Fibroblast of villous mesenchyme (primary cell): ENCODE measurements around the gene TMEM97. TPM values are rescaled to one million over a fixed set of nuclear protein-coding genes. Genes with fewer than 3 reads are reported as not detected.

Experiments used
- DNase-seq: peaks from one replicate; pipeline ENCODE4 v3.0.0-alpha.2; 2010; ENCODE audit warnings: low read depth
- H3K4me3 ChIP-seq: 2 replicates; pipeline ENCODE4 v1.5.1; 2011; ENCODE audit warnings: low read depth, mild to moderate bottlenecking, low read length
- total RNA-seq: library from RNA; depleted of rRNA; stranded (reverse); fragments of >200 nt; gene quantifications from 2 replicates; pipeline ENCODE4 v1.2.3, GENCODE V29; 2012
- TF ChIP-seq, protein P1 (sequence below): IDR thresholded peaks from 2 replicates; pipeline ENCODE4 v1.5.1; 2012; ENCODE audit warnings: low read depth, mild to moderate bottlenecking, low read length; ENCODE audit not compliant: insufficient read depth

Gene TMEM97
- total RNA-seq, 1 donor = 47.1 TPM

DNA sequence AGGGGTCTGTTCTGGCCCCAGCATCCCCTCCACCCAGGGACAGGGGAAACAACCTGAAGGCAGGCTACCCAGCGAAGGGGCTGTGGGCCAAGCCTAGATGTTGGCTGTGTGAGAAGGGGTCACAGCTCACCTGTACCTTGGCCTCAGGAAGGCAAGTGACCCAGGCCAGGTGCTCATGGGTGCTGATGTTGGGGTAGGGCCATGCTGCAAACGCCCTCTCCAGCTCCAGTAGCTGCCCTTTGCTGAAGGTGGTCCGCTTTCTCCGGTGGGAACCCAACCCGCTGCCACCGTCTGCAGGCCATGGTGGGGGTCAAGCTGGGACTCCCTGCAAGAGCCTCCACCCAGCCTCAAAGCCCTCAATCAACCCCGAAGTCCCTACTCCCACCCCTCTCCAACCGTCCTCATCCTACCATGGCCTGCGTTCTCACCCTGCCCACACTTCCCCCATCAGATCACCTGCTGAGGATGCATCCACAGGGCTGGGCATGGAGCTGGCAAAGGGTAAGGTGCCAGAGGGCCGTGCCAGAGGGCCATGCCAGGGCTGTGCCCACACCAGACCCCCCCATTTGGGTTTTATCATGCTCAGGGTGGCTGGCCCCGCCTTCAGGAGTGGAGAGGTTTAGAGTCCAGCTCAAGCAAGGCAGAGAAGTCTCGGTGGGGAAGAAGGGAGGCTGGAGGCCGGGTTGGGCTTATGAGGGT is 45.8 kb downstream of the TMEM97 start, which contains the start of gene SEBOX:
Gene SEBOX (minus strand): TSS at position 535 of the 699 bp plus-strand sequence. CDS start 48 bp downstream, at position 487.
- H3K4me3 ChIP-seq = no peak within 1 kb of the TSS
- no peak for DNase-seq
- TF ChIP-seq, protein P1, sequence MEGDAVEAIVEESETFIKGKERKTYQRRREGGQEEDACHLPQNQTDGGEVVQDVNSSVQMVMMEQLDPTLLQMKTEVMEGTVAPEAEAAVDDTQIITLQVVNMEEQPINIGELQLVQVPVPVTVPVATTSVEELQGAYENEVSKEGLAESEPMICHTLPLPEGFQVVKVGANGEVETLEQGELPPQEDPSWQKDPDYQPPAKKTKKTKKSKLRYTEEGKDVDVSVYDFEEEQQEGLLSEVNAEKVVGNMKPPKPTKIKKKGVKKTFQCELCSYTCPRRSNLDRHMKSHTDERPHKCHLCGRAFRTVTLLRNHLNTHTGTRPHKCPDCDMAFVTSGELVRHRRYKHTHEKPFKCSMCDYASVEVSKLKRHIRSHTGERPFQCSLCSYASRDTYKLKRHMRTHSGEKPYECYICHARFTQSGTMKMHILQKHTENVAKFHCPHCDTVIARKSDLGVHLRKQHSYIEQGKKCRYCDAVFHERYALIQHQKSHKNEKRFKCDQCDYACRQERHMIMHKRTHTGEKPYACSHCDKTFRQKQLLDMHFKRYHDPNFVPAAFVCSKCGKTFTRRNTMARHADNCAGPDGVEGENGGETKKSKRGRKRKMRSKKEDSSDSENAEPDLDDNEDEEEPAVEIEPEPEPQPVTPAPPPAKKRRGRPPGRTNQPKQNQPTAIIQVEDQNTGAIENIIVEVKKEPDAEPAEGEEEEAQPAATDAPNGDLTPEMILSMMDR = no peak

DNA sequence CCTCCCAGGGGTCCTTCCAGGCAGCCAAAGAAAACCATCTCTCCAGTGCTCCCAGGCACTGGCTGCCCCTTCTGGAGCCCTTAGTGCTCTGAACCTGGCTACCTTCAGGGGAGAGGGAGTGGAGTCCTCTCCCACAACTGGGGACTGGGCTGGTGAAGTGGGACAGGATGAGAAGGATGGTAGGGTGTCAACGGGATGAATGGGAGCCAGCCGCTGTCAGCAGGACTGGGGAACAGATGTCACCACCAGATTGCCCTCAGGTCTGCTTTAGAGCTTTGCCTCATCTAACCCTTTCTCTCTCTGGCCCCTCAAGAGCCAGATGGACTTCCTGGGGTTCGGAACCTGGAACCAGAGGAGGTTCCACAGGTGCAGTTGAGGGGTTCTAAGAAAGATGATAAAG is 46.5 kb downstream of the TMEM97 start:
- DNase-seq = no peak
- TF ChIP-seq, protein P1 = no peak
- H3K4me3 ChIP-seq = no peak overlapping the region

DNA sequence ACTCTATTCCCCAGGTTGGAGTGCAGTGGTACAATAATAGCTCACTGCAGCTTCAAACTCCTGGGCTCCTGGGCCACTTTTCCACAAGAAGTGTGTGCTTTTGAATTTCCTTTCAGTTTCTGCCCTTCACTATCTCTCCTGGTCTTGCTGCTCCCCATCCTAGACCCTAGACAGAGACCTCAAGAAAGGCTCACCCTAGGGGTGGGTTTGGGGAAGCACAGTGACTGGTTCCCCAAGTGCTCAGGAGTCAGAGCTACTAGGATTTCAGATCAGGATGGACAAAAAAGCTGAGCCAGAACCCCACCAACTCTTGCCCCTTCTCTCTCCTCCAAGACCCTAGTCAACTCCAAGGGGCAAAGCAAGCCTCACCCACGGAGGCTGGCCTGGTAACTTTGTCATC is 47.6 kb downstream of the TMEM97 start:
- no peak overlapping the region for H3K4me3 ChIP-seq
- no peak for DNase-seq
- TF ChIP-seq, protein P1 = peak; percentile 9

DNA sequence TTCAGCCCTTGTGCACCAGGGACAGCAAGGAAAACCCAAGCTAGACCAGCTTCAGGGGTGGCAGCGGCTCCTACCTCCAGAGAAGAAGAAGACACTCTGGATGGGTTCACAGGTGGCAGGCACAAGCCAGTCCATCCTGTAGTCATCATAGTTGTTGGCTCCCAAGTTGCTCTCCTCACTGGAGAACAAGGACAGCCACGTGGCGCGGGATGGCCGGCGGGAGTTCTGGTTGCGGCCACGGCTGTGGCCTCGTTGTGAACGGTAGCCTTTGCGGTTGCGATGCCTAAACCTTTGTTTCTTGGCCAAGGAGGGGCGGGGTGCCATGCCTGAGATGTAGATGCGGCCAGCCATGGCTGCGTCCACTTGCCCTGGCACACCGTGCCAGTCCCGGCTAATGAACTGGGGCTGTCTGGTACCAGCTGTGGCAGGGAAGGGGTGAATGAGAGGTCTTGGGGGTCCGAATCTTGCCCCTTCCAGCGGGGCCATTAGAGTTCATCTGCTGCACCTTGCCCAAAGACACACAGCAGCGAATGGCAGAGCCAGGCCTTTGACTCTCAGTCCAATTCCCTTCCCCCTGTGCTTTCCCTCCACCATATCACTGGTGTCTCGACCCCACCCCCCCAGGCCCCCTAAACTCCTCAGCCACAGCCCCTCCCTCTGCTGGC is 48.8 kb downstream of the TMEM97 start:
- no peak overlapping the region for H3K4me3 ChIP-seq
- TF ChIP-seq, protein P1 = no peak
- DNase-seq = no peak

DNA sequence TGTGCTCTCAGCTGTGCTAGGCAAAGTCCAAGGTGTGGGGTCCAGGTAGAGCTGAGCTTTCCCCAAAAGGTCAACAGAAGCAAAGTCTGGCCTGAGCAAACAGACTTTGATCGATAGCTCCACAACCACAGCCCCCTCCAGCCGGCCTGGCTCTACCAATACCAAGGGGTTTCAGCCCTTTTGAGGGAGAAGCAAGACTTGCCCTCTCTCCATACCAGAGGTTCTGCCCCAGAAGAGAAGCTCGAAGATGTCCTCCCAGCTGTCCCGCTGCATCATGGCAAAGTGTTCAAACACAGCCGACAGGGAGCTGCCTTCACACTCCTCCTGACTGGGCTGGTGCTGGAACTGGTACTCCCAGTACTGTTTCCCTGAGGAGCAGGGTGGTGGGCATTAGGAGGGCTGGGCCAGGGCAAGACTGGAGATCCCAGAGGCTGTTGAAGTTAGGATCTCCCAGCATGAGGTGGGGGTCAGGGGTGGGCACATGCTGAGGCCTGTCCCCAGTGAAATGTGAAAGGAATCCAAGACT is 49.4 kb downstream of the TMEM97 start:
- H3K4me3 ChIP-seq = no peak overlapping the region
- TF ChIP-seq, protein P1 = no peak
- DNase-seq = no peak

DNA sequence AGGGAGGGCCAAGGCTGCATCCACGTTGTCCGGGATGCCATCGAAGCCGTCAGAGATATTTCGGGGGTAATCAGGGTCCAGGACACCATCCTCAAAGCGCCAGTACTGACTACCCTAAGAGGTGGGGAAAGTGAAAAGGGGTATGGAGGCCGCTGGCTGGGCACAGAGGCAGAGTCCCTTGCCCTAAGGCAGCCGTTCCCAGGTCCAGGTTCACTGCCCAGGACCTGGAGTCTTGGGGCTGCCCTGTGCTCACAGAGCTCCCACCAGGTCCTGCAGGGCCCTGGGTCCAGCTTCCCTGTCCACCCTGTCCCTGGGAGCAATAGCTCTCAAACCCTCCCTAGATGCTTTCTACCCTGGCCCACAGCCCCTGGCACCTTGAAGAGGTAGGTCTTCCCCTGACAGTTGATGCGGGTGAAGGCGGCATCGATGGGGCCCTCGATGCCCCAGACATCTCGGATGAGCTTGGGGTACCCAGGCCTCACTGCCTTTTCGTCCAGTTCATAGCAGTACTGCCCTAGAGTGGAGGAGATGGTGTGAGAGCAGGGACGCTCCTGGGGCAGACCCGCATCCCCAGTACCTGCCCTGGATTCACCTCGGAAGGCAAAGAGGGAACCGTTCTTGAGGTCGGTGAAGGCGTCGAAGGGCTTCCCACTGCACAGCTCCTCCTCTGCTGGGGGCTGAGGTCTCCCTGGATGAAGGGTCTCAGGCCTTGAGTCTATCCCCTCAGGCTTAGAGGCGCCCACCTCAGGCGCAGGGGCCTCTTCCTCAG is 50.1 kb downstream of the TMEM97 start:
- TF ChIP-seq, protein P1 = no peak
- DNase-seq = no peak
- H3K4me3 ChIP-seq = peak overlapping the region; percentile 62
